Measurements from ENCODE around the gene RBFOX2.
A peak's percentile ranks its signal among the peaks of the same experiment; 100 is the strongest.

- no peak for TF ChIP-seq CTCF (IDR thresholded peaks at IDR 0.05)
- TF ChIP-seq POLR2A (IDR thresholded peaks at IDR 0.05), result no peak
- TF ChIP-seq POLR2AphosphoS5 (IDR thresholded peaks at IDR 0.05), result peak in 2 of 3 donors; percentile 20 to 24
These were observed 57.0 kb downstream of the RBFOX2 start for GRCh38 chr22:35971456-35972119.

Data from breast epithelium (tissue), 3 donors.